ENCODE measurements around the gene EXOC1L. TPM values are rescaled to one million over a fixed set of nuclear protein-coding genes. Genes with fewer than 3 reads are reported as not detected.
A peak's percentile ranks its signal among the peaks of the same experiment; 100 is the strongest.

EXOC1L gene
- total and polyA plus RNA-seq, 9 of the 15 experiments (the other 6 are each of a cell fraction or from before 2014, with no cell fraction given) = 0.38 to 3.9 (median 1.0) TPM; not detected in 1

GRCh38 chr4:55830048-55830447 lies 10.5 kb downstream of the EXOC1L start (continued):
- TF ChIP-seq, protein P1, sequence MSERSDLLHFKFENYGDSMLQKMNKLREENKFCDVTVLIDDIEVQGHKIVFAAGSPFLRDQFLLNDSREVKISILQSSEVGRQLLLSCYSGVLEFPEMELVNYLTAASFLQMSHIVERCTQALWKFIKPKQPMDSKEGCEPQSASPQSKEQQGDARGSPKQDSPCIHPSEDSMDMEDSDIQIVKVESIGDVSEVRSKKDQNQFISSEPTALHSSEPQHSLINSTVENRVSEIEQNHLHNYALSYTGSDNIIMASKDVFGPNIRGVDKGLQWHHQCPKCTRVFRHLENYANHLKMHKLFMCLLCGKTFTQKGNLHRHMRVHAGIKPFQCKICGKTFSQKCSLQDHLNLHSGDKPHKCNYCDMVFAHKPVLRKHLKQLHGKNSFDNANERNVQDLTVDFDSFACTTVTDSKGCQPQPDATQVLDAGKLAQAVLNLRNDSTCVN (CRISPR knock-in tag; IDR thresholded peaks at IDR 0.05) = no peak
- TF ChIP-seq ZNF280B (CRISPR knock-in tag; IDR thresholded peaks at IDR 0.05) = no peak

- Histone ChIP-seq H3K9me1 (ENCODE audit: control insufficient read depth, insufficient read depth, low read length) (no peaks in the 10 kb centered on the region), H3K27me3 (ENCODE audit: control insufficient read depth in 2 of 2, insufficient read depth in 2 of 2, low read length in 2 of 2) (no peaks in the 10 kb centered on the region), H3K27ac (ENCODE audit: extremely low read depth, low read depth, low read length) (no peak overlapping the region), H4K20me1 (replicated peaks; ENCODE audit: control insufficient read depth, insufficient read depth, low read length) (no peaks in the 10 kb centered on the region), H3K4me2 (ENCODE audit: insufficient read depth, low read length) (no peak overlapping the region), H3K4me3 (no peak overlapping the region), H3K79me2 (ENCODE audit: control insufficient read depth, insufficient read depth, low read length) (no peaks in the 10 kb centered on the region), H3K36me3 (ENCODE audit: control insufficient read depth, insufficient read depth, low read length) (no peaks in the 10 kb centered on the region), H2AFZ (ENCODE audit: low read depth, low read length) (no peak overlapping the region), H3K9ac (ENCODE audit: insufficient read depth in 1 of 2, low read depth in 2 of 2, low read length in 2 of 2) (no peak overlapping the region), H3K4me1 (replicated peaks in 1 of 2; ENCODE audit: control insufficient read depth in 2 of 2, insufficient read depth in 2 of 2, low read length in 2 of 2) (no peaks in the 10 kb centered on the region), H3K9me3 (replicated peaks; ENCODE audit: control insufficient read depth, insufficient read depth, low read depth, low read length) (no peaks in the 10 kb centered on the region)
- intact Hi-C loops (cut with micrococcal nuclease) = no loop called here
- BruUV-seq (replicated peaks) = no TSS peak
- DNase-seq (ENCODE audit: extremely low read depth in 1 of 4, low spot score in 3 of 4) = no peak
- FAIRE-seq = no peak
- WGBS (ENCODE audit: insufficient coverage, low coverage, missing lambda C conversion rate) = 21% methylated on average over 4 of the region's 4 CpGs
- ChIA-PET POLR2A (interaction anchor here (0.7 to 1.4 kb wide), 3 partner anchors 10 to 29 kb away, joined by 3 to 4 read pairs (median 4); partner anchors contain the start of gene EXOC1L), CTCF (ENCODE audit: low intra/inter-chr PET ratio) (no interaction called here)
- ATAC-seq = no peak
- in situ Hi-C loops (cut with MboI) = no loop called here
- TF ChIP-seq ZNF507 (tag; conservative IDR thresholded peaks at IDR 0.05) (no peak), ATF7 (IDR thresholded peaks at IDR 0.05) (0 out of 2 replicates have a peak, but pooled peaks have one; percentile 30)
- TF ChIP-seq, protein P2, sequence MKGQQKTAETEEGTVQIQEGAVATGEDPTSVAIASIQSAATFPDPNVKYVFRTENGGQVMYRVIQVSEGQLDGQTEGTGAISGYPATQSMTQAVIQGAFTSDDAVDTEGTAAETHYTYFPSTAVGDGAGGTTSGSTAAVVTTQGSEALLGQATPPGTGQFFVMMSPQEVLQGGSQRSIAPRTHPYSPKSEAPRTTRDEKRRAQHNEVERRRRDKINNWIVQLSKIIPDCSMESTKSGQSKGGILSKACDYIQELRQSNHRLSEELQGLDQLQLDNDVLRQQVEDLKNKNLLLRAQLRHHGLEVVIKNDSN (CRISPR knock-in tag; IDR thresholded peaks at IDR 0.05) = no peak
Observed at GRCh38 chr4:55830716-55831115, 11.1 kb downstream of the EXOC1L start.
